Stimulated activated CD4-positive, alpha-beta T cell treated with anti-CD3 and anti-CD28 coated beads, Interleukin-4, amount 100 ng/mL, for 4 hours (primary cell): ENCODE data around the gene EXT2.

Source experiments
- DNase-seq, 2 experiments: peaks; one replicate each; pipeline ENCODE4 v3.0.0-alpha.2; 2020

The EXT2 gene

GRCh38 chr11:44136176-44136945, 40.9 kb downstream of the EXT2 start:
- no peak for DNase-seq

DNA sequence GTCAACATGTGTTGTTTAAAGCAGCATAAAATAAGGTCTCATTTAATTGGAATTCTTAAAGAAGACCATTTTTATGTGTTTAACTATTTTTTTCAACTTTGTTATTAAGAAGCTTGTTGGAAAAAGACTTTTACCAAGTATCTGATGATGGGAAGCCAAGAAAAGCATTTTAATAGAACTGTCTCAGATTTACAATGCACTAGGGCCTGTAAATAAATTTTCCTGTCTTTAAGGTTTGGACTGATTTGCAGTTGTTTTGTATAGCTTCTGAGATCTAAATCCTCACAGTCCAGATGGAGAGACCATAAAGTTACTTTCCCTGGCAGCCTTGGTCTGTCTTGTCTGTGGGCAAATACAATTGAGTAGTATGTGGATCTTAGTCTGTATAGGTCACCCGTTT, 41.6 kb downstream of the EXT2 start:
- no peak for DNase-seq

DNA sequence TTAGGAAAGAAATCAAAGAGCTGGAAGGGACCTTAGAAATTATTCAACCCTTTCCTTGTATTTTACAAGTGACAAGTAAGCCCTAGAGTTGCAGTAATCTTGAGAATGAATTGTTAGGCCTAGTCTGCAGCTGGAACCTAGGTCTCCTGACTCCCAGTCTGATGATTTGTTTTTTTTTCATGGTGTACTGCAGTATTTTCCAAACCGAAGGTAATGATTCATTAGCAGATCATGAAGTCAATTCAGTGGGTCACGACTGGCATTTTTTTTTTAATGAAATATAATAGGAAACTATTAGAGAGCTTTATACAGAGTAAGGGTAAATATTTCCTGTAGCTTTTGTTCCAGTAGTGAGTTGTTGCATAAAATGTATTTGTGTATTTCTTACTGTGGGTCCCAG, 42.8 kb downstream of the EXT2 start:
- DNase-seq, result no peak

DNA sequence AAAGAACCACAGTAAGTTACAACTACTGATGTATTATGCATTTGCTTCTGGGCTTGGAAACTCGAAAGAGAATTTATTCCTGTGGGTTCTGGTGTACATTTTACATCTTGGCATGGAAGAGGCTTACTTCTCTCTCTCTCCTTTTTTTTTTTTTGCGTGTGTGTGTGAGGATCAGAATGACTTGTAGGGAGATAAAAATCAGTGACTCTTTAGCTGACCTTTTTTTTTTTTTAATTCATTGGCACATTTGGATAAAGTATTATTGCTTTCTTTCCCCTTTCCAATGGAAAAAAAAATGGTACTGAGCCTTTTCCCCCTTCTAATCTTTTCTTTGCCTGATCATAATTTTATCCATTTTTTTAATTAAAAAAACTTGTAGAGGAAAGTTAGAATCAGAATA, 43.5 kb downstream of the EXT2 start:
- no peak for DNase-seq

DNA sequence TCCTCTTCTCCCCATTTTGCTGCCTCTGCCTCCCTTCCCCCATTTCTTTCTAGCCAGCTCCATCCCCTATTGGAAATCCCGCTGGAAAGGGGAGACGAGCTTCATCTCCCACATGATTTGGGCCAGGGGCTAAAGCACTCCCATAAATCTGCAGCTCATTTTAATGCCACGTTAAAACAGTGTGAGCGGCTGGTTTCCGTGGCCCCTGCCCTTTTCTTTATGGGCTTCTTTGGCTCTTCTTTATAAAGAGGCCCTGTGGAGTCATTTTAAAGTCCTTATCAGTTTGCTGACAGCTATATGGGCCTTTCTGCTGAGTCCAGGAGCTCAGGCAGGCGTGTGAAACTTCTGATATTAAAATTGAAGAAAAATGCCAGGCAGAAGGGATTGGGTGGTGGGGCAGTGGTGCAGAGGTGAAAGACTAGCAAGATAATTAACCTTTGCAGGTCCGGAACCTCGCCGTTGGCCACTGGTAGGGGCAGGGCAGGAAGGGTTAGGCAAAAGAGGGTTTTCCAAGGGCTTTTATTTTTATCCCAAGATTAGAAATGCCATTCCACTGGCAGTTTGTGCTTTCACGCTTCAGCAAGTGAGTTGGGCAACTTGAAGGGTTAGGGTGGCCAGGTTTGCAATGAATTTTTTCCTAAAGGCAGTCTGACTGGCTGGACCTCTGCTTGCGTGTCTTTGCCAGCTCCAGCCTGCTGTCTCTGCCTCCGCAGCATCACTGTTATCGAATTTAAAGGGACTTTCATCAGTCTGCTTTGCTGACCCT, 44.3 kb downstream of the EXT2 start:
- no peak for DNase-seq

GRCh38 chr11:44140372-44140771, 44.9 kb downstream of the EXT2 start:
- DNase-seq, result no peak

GRCh38 chr11:44140805-44141204, 45.3 kb downstream of the EXT2 start:
- no peak for DNase-seq

GRCh38 chr11:44143987-44144909, 48.8 kb downstream of the EXT2 start:
- no peak for DNase-seq

DNA sequence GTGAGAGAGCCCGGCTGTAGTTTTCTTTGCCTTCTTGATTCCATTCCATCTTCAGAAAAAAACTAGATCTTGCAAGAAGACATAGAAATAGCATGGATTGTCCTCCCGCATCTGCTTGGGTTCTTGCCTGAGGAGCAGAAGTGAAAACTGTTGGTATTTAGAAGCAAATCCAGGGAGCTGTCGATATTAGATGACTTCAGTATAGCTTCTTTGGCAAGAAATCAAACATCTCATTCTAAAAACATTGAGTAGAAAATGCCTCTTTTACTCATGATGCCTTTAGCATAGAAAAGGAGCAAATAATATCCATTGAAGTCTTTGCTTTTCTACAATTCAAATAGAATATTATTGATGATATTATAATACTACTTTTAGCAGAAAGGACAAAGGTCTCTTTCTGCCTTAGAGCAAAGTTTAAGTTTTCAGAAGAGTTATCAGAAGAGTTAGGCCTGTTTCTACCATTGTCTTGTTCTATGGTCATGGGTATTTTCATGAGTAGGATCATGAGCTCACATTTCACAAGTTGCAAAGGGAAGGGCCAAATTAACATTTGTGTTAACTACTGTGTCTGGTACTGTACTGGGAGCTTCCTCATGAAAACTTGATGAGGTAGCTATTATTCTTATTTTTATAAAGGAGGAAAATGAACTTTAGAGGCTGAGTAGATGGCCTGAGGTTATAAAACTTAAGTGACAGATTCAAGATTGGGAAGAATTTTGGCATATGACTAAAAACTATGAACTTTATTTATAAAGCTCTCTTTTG, 49.7 kb downstream of the EXT2 start:
- no peak for DNase-seq

- DNase-seq, result no peak
Observed at GRCh38 chr11:44146931-44147330, 51.5 kb downstream of the EXT2 start.

- DNase-seq, result no peak
Observed at GRCh38 chr11:44147751-44148150, 52.3 kb downstream of the EXT2 start.

GRCh38 chr11:44149651-44150050, 54.2 kb downstream of the EXT2 start:
- no peak for DNase-seq

DNA sequence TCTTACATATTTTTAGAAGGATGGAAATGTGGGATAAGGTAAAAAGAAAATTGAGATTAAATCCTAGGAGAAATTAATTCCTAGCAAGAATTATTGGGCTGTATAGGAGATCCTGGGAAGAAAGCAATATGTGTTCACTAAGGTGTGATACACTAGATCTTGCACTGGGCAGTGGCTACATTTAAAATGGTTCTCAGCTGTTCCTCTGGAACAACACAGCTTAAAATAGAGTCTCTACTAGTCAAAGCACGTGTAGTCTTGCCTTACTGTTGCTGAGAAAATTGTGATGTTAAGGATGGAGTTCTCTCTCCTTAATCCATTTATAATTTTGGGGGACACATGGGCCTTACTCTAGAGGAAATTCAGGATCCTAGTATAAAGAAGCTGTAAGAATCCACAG, 54.9 kb downstream of the EXT2 start:
- DNase-seq, result no peak

- DNase-seq, result no peak
Observed at GRCh38 chr11:44157019-44157418, 61.5 kb downstream of the EXT2 start.

DNA sequence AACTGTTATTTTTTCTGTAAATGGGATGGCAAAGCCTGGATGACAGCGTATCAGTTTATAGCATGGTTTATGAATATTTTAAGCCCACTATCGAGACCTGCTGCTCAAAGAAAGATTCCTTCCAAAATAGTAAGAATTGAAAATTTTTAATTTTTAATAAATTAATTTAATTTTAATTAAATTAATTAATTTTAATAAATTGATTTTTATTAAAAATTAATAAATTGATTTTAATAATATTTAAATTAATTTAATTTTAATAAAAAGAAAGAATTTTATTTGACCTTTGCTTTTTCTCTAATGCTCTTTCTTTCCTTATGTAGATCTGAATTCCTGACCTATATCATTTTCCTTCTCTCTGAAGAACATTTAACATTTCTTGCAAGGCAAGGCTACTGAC, 62.9 kb downstream of the EXT2 start:
- no peak for DNase-seq

DNA sequence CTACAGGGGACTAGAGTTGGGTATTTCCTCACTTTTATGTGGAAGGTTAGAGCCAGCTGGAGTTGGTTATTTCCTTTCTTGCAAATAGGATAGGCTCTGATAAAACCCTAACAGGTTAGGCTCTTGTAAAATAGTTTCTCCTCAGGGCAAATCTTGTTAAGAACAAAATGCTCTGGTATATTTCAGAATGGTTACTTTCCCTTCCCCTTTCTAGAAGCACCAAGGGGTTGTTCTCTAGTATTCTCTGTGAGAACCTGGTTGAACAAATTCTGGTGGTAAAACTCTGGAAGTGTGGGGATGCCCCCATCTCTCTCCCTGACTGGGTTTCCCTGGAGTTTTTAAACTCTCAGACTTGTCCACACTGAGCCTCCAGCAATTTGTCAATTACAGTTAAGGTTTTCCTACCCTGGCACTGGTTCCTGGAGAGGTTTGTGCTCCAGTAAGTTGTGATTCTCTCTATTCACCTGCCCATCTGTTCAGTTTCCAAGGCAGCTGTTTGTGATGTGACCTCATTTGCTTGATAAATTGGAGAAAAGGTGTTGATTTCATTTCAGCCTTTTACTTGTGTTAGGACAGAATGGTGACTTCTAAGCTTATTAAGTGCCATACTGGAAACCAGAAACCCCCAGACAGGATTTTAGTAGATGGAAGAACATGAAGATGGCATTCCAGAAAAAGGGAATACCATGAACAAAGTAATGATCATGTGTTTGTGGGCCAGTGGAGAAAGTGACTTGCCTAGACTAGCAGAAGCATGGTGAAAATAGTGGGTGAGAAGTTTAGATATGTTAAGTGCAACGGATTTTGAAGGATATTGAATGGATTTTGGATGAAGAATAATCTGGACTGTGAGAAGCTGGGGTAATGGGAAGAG, 64.6 kb downstream of the EXT2 start:
- DNase-seq, result no peak

GRCh38 chr11:44162004-44162403, 66.5 kb downstream of the EXT2 start:
- DNase-seq, result no peak

- no peak for DNase-seq
Observed at GRCh38 chr11:44162662-44163061, 67.2 kb downstream of the EXT2 start.

DNA sequence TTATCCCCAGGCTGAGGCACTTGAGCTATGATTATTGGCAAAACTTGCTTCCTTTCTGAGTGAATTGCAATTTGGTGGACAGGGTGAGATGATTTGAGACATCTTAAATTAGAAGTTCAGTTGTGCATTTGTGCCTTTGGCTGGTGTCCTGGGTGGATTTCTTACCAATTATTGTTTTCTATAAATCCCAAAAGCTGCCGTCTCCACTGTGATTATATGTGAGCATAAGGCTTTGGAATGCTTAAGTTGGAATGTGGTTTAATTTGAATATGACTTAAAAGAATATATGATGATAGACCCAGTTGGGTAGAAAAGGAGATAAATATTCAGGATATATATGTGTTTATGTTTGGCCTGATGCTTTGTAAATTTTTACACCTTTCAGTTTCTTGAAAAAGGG, 70.0 kb downstream of the EXT2 start:
- DNase-seq, result no peak

GRCh38 chr11:44167046-44167445, 71.6 kb downstream of the EXT2 start:
- DNase-seq, result no peak

- DNase-seq, result no peak
Observed at GRCh38 chr11:44171518-44171917, 76.0 kb downstream of the EXT2 start.

DNA sequence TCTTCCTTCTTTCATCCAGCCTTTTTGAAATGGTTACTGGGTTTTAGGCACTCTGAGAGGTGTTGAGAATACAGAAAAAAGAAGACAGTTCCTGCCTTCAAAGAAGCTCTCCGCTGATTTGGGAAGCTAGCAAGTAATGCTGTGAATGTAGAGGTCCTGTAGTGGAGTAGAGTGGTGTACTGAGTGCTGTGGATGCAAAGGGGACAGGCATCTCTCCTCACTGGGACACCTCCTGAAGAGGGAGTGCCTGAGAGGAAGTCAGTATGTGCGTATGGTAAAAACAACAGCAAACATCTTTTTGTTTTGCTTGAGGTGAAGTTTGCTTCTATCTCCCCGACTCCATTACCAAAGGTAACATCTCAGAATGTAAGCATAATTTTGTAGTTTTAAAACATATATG, 77.5 kb downstream of the EXT2 start:
- no peak for DNase-seq
